A549 treated with DMSO at 1 μM for 4 hours (cell line): Measurements from ENCODE around the gene PADI3. TPM values are rescaled to one million over a fixed set of nuclear protein-coding genes. Genes with fewer than 3 reads are reported as not detected.

Experiments
- total RNA-seq: library from RNA; stranded (reverse); fragments of 200-300 nt; extraction: Qiagen RNA extraction; gene quantifications from 5 replicates; pipeline ENCODE4 v1.2.3, GENCODE V29; 2022; ENCODE audit warnings: low read depth

The PADI3 gene
- 1.3 to 2.0 TPM (median 1.8 TPM) in 5 replicates for total RNA-seq

GRCh38 chr1:17248781-17249180 is at the start of gene PADI3:
TSS of gene PADI3 (plus strand) at chr1:17249098. CDS start at chr1:17249138, 40 bp downstream.

GRCh38 chr1:17204546-17205440 is 44.1 kb upstream of the PADI3 start, which contains the start of gene PADI1:
TSS of gene PADI1 (plus strand) at chr1:17205128. CDS start at chr1:17205218, 90 bp downstream.

GRCh38 chr1:17307946-17308345 is 59.0 kb downstream of the PADI3 start, which contains the start of gene PADI4:
TSS of gene PADI4 (plus strand) at chr1:17308197. CDS start at chr1:17308223, 26 bp downstream.

Other genes starting within 250 kb of the PADI3 start
- 23.0 to 31.1 TPM (median 23.6 TPM) in 5 replicates for gene ATP13A2, start 237.2 kb upstream of the PADI3 start, total RNA-seq
- gene SDHB, start 195.1 kb upstream of the PADI3 start, total RNA-seq: 101 to 110 TPM (median 109 TPM) in 5 replicates
- gene PADI2, start 129.6 kb upstream of the PADI3 start, total RNA-seq: 0.95 to 1.5 TPM (median 1.3 TPM) in 5 replicates
- 1.7 to 2.6 TPM (median 1.9 TPM) in 5 replicates for gene PADI1, start 44.0 kb upstream of the PADI3 start, total RNA-seq
- gene PADI4, start 59.1 kb downstream of the PADI3 start, total RNA-seq: 0.09 TPM in 1 of 5 replicates, not detected in the others
- not detected in 5 replicates for gene PADI6, start 123.1 kb downstream of the PADI3 start, total RNA-seq
- 63.1 to 76.0 TPM (median 73.7 TPM) in 5 replicates for gene RCC2, start 190.6 kb downstream of the PADI3 start, total RNA-seq